ENCODE results near the gene LIPA.
"Not testable (repeated sequence)": the region's sequence is repeated elsewhere in the genome, so short reads cannot be mapped to it uniquely, and the experiment has no call there.

Gene LIPA

GRCh38 chr10:89270153-89270483 lies 18.5 kb upstream of the LIPA start:
- DNase-seq (ENCODE audit: low spot score), result no peak

GRCh38 chr10:89269433-89270152 lies 18.0 kb upstream of the LIPA start:
- no peak for DNase-seq (ENCODE audit: low spot score)

- DNase-seq (ENCODE audit: low spot score), result no peak
Observed at GRCh38 chr10:89266721-89267453, 15.3 kb upstream of the LIPA start.

- DNase-seq (ENCODE audit: low spot score), result no peak
Observed at GRCh38 chr10:89263531-89263930, 12.0 kb upstream of the LIPA start.

GRCh38 chr10:89263091-89263490 lies 11.5 kb upstream of the LIPA start:
- DNase-seq (ENCODE audit: low spot score), result no peak

GRCh38 chr10:89262086-89263051 lies 10.8 kb upstream of the LIPA start:
- no peak for DNase-seq (ENCODE audit: low spot score)

GRCh38 chr10:89258881-89259280 lies 7.3 kb upstream of the LIPA start:
- no peak for DNase-seq (ENCODE audit: low spot score)

GRCh38 chr10:89257581-89257980 lies 6.0 kb upstream of the LIPA start:
- no peak for DNase-seq (ENCODE audit: low spot score)

GRCh38 chr10:89256962-89257361 lies 5.4 kb upstream of the LIPA start:
- DNase-seq (ENCODE audit: low spot score), result no peak

- no peak for DNase-seq (ENCODE audit: low spot score)
Observed at GRCh38 chr10:89256340-89256739, 4.8 kb upstream of the LIPA start.

- DNase-seq (ENCODE audit: low spot score), result no peak
Observed at GRCh38 chr10:89255793-89256192, 4.2 kb upstream of the LIPA start.

- DNase-seq (ENCODE audit: low spot score), result not testable (repeated sequence)
Observed at GRCh38 chr10:89255091-89255579, 3.6 kb upstream of the LIPA start.

- DNase-seq (ENCODE audit: low spot score), result no peak
Observed at GRCh38 chr10:89252225-89252585, 630 bp upstream of the LIPA start.

- no peak for DNase-seq (ENCODE audit: low spot score)
Observed at GRCh38 chr10:89250865-89251408, 638 bp downstream of the LIPA start.

- no peak for DNase-seq (ENCODE audit: low spot score)
Observed at GRCh38 chr10:89248990-89249389, 2.6 kb downstream of the LIPA start.

- DNase-seq (ENCODE audit: low spot score), result not testable (repeated sequence)
Observed at GRCh38 chr10:89247623-89248022, 4.0 kb downstream of the LIPA start.

- no peak for DNase-seq (ENCODE audit: low spot score)
Observed at GRCh38 chr10:89245802-89246201, 5.8 kb downstream of the LIPA start.

GRCh38 chr10:89242840-89243568 lies 8.6 kb downstream of the LIPA start:
- no peak for DNase-seq (ENCODE audit: low spot score)

- DNase-seq (ENCODE audit: low spot score), result no peak
Observed at GRCh38 chr10:89242345-89242684, 9.3 kb downstream of the LIPA start.

GRCh38 chr10:89241486-89242344 lies 9.9 kb downstream of the LIPA start:
- DNase-seq (ENCODE audit: low spot score), result no peak

- DNase-seq (ENCODE audit: low spot score), result no peak
Observed at GRCh38 chr10:89241026-89241425, 10.5 kb downstream of the LIPA start.
